Measurements from ENCODE around the gene GAPDH.

DNA sequence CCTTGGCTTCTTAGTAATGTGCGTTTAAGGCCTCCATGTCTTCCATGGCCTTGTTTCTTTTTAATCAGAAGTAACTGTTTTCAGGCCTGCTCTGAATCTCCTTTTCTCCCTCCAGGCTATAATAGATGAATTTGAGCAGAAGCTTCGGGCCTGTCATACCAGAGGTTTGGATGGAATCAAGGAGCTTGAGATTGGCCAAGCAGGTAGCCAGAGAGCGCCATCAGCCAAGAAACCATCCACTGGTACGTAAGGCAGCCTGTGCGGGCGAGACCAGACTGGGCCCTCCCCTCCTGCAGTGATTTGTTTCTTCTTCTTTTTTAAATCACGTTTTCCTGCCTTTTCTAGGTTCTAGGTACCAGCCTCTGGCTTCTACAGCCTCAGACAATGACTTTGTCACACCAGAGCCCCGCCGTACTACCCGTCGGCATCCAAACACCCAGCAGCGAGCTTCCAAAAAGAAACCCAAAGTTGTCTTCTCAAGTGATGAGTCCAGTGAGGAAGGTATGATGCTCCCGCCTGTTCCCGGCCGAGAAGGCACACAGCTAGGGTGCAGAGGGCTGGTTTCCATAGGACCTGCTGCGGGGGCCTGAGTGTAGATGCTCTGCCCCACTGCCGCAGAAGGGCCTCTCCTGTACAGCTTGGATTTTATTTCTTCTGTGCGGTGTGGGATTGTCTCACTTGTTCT lies 3.6 kb upstream of the GAPDH start:
- TF ChIP-seq ZNF548 (tag by site-specific recombination; IDR thresholded peaks at IDR 0.05) = no peak
- TF ChIP-seq, protein P1, sequence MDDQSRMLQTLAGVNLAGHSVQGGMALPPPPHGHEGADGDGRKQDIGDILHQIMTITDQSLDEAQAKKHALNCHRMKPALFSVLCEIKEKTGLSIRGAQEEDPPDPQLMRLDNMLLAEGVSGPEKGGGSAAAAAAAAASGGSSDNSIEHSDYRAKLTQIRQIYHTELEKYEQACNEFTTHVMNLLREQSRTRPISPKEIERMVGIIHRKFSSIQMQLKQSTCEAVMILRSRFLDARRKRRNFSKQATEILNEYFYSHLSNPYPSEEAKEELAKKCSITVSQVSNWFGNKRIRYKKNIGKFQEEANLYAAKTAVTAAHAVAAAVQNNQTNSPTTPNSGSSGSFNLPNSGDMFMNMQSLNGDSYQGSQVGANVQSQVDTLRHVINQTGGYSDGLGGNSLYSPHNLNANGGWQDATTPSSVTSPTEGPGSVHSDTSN (CRISPR knock-in tag; IDR thresholded peaks at IDR 0.05) = no peak
- TF ChIP-seq, protein P2, sequence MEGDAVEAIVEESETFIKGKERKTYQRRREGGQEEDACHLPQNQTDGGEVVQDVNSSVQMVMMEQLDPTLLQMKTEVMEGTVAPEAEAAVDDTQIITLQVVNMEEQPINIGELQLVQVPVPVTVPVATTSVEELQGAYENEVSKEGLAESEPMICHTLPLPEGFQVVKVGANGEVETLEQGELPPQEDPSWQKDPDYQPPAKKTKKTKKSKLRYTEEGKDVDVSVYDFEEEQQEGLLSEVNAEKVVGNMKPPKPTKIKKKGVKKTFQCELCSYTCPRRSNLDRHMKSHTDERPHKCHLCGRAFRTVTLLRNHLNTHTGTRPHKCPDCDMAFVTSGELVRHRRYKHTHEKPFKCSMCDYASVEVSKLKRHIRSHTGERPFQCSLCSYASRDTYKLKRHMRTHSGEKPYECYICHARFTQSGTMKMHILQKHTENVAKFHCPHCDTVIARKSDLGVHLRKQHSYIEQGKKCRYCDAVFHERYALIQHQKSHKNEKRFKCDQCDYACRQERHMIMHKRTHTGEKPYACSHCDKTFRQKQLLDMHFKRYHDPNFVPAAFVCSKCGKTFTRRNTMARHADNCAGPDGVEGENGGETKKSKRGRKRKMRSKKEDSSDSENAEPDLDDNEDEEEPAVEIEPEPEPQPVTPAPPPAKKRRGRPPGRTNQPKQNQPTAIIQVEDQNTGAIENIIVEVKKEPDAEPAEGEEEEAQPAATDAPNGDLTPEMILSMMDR (tag by site-specific recombination; IDR thresholded peaks at IDR 0.05) = no peak
- no peak for TF ChIP-seq ZNF510 (tag by site-specific recombination; IDR thresholded peaks at IDR 0.05; ENCODE audit: insufficient replicate concordance)
- TF ChIP-seq ZNF157 (tag by site-specific recombination; IDR thresholded peaks at IDR 0.05) = no peak
- TF ChIP-seq, protein P3, sequence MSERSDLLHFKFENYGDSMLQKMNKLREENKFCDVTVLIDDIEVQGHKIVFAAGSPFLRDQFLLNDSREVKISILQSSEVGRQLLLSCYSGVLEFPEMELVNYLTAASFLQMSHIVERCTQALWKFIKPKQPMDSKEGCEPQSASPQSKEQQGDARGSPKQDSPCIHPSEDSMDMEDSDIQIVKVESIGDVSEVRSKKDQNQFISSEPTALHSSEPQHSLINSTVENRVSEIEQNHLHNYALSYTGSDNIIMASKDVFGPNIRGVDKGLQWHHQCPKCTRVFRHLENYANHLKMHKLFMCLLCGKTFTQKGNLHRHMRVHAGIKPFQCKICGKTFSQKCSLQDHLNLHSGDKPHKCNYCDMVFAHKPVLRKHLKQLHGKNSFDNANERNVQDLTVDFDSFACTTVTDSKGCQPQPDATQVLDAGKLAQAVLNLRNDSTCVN (tag by site-specific recombination; optimal IDR thresholded peaks at IDR 0.05) = no peak
- TF ChIP-seq, protein P4, sequence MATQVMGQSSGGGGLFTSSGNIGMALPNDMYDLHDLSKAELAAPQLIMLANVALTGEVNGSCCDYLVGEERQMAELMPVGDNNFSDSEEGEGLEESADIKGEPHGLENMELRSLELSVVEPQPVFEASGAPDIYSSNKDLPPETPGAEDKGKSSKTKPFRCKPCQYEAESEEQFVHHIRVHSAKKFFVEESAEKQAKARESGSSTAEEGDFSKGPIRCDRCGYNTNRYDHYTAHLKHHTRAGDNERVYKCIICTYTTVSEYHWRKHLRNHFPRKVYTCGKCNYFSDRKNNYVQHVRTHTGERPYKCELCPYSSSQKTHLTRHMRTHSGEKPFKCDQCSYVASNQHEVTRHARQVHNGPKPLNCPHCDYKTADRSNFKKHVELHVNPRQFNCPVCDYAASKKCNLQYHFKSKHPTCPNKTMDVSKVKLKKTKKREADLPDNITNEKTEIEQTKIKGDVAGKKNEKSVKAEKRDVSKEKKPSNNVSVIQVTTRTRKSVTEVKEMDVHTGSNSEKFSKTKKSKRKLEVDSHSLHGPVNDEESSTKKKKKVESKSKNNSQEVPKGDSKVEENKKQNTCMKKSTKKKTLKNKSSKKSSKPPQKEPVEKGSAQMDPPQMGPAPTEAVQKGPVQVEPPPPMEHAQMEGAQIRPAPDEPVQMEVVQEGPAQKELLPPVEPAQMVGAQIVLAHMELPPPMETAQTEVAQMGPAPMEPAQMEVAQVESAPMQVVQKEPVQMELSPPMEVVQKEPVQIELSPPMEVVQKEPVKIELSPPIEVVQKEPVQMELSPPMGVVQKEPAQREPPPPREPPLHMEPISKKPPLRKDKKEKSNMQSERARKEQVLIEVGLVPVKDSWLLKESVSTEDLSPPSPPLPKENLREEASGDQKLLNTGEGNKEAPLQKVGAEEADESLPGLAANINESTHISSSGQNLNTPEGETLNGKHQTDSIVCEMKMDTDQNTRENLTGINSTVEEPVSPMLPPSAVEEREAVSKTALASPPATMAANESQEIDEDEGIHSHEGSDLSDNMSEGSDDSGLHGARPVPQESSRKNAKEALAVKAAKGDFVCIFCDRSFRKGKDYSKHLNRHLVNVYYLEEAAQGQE (tag by site-specific recombination; IDR thresholded peaks at IDR 0.05) = no peak
- TF ChIP-seq, protein P5, sequence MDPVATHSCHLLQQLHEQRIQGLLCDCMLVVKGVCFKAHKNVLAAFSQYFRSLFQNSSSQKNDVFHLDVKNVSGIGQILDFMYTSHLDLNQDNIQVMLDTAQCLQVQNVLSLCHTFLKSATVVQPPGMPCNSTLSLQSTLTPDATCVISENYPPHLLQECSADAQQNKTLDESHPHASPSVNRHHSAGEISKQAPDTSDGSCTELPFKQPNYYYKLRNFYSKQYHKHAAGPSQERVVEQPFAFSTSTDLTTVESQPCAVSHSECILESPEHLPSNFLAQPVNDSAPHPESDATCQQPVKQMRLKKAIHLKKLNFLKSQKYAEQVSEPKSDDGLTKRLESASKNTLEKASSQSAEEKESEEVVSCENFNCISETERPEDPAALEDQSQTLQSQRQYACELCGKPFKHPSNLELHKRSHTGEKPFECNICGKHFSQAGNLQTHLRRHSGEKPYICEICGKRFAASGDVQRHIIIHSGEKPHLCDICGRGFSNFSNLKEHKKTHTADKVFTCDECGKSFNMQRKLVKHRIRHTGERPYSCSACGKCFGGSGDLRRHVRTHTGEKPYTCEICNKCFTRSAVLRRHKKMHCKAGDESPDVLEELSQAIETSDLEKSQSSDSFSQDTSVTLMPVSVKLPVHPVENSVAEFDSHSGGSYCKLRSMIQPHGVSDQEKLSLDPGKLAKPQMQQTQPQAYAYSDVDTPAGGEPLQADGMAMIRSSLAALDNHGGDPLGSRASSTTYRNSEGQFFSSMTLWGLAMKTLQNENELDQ (tag by site-specific recombination; IDR thresholded peaks at IDR 0.05; ENCODE audit: low read depth) = no peak
- TF ChIP-seq, protein P6, sequence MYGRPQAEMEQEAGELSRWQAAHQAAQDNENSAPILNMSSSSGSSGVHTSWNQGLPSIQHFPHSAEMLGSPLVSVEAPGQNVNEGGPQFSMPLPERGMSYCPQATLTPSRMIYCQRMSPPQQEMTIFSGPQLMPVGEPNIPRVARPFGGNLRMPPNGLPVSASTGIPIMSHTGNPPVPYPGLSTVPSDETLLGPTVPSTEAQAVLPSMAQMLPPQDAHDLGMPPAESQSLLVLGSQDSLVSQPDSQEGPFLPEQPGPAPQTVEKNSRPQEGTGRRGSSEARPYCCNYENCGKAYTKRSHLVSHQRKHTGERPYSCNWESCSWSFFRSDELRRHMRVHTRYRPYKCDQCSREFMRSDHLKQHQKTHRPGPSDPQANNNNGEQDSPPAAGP (tag by site-specific recombination; IDR thresholded peaks at IDR 0.05) = no peak
- TF ChIP-seq, protein P7, sequence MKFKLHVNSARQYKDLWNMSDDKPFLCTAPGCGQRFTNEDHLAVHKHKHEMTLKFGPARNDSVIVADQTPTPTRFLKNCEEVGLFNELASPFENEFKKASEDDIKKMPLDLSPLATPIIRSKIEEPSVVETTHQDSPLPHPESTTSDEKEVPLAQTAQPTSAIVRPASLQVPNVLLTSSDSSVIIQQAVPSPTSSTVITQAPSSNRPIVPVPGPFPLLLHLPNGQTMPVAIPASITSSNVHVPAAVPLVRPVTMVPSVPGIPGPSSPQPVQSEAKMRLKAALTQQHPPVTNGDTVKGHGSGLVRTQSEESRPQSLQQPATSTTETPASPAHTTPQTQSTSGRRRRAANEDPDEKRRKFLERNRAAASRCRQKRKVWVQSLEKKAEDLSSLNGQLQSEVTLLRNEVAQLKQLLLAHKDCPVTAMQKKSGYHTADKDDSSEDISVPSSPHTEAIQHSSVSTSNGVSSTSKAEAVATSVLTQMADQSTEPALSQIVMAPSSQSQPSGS (tag by site-specific recombination; IDR thresholded peaks at IDR 0.05; ENCODE audit: low read depth) = no peak
- TF ChIP-seq ZNF274 (IDR thresholded peaks at IDR 0.05; ENCODE audit: low read length) = no peak
- no peak for TF ChIP-seq ZNF274 (tag by site-specific recombination; IDR thresholded peaks at IDR 0.05; ENCODE audit: borderline replicate concordance)
- no peak for TF ChIP-seq ZNF239 (tag by site-specific recombination; IDR thresholded peaks at IDR 0.05)
- TF ChIP-seq, protein P8, sequence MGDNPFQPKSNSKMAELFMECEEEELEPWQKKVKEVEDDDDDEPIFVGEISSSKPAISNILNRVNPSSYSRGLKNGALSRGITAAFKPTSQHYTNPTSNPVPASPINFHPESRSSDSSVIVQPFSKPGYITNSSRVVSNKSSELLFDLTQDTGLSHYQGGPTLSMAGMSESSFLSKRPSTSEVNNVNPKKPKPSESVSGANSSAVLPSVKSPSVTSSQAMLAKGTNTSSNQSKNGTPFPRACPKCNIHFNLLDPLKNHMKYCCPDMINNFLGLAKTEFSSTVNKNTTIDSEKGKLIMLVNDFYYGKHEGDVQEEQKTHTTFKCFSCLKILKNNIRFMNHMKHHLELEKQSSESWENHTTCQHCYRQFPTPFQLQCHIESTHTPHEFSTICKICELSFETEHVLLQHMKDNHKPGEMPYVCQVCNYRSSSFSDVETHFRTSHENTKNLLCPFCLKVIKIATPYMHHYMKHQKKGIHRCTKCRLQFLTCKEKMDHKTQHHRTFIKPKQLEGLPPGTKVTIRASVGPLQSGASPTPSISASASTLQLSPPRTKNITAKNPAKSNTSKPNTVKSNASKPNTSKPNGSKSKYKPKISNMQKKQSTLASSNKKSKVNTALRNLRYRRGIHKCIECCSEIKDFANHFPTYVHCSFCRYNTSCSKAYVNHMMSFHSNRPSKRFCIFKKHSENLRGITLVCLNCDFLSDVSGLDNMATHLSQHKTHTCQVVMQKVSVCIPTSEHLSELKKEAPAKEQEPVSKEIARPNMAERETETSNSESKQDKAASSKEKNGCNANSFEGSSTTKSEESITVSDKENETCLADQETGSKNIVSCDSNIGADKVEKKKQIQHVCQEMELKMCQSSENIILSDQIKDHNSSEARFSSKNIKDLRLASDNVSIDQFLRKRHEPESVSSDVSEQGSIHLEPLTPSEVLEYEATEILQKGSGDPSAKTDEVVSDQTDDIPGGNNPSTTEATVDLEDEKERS (tag by site-specific recombination; IDR thresholded peaks at IDR 0.05) = no peak
